GM23338 (cell line): ENCODE measurements around the gene CFAP57. TPM values are rescaled to one million over a fixed set of nuclear protein-coding genes. Genes with fewer than 3 reads are reported as not detected.

ENCODE experiments used
- ATAC-seq: fragments of 200-7000 bp; cut with Tn5 transposase; 3 replicates; pipeline ENCODE4 v1.9.1; 2020
- DNase-seq: peaks from one replicate; pipeline ENCODE4 v3.0.0-alpha.2; 2015; ENCODE audit warnings: low spot score
- H2AFZ ChIP-seq: fragments of 200-600 bp; sonication (generic); 2 replicates; pipeline ENCODE4 v1.8.0; 2016; ENCODE audit warnings: antibody characterized with exemption, mild to moderate bottlenecking, moderate library complexity
- H3F3A ChIP-seq: fragments of 200-600 bp; sonication (generic); replicated peaks from 2 replicates; pipeline ENCODE4 v1.8.0; 2017; ENCODE audit warnings: antibody characterized with exemption, mixed run types, low read depth
- H3K27ac ChIP-seq: fragments of 200-600 bp; sonication (generic); 2 replicates; pipeline ENCODE4 v1.6.1; 2016; ENCODE audit warnings: low read depth
- H3K27me3 ChIP-seq: fragments of 200-600 bp; sonication (generic); 2 replicates; pipeline ENCODE4 v1.8.0; 2016; ENCODE audit warnings: mild to moderate bottlenecking, mixed run types, moderate library complexity; ENCODE audit not compliant: insufficient read depth
- H3K36me3 ChIP-seq: fragments of 200-600 bp; sonication (generic); 2 replicates; pipeline ENCODE4 v1.8.0; 2016; ENCODE audit warnings: mild to moderate bottlenecking; ENCODE audit not compliant: insufficient read depth
- H3K4me1 ChIP-seq: fragments of 200-600 bp; sonication (generic); 2 replicates; pipeline ENCODE4 v1.8.0; 2016; ENCODE audit warnings: mild to moderate bottlenecking, moderate library complexity; ENCODE audit not compliant: insufficient read depth
- H3K4me2 ChIP-seq: fragments of 200-600 bp; sonication (generic); 2 replicates; pipeline ENCODE4 v1.7.1; 2017; ENCODE audit warnings: mixed run types
- H3K4me3 ChIP-seq: fragments of 200-600 bp; sonication (generic); 2 replicates; pipeline ENCODE4 v1.6.1; 2016; ENCODE audit warnings: mixed run types
- H3K79me2 ChIP-seq: fragments of 200-600 bp; sonication (generic); replicated peaks from 2 replicates; pipeline ENCODE4 v1.8.0; 2017; ENCODE audit warnings: mild to moderate bottlenecking; ENCODE audit not compliant: insufficient read depth
- H3K9me2 ChIP-seq: fragments of 200-600 bp; sonication (generic); 2 replicates; pipeline ENCODE4 v1.8.0; 2017; ENCODE audit not compliant: insufficient read depth
- H4K20me1 ChIP-seq: fragments of 200-600 bp; sonication (generic); replicated peaks from 2 replicates; pipeline ENCODE4 v1.8.0; 2017; ENCODE audit warnings: mild to moderate bottlenecking; ENCODE audit not compliant: insufficient read depth
- H3K27ac Mint-ChIP-seq: 2 replicates; pipeline ENCODE4 v1.8.0; 2020; ENCODE audit warnings: inconsistent platforms, mild to moderate bottlenecking, moderate library complexity, mixed read lengths
- H3K27me3 Mint-ChIP-seq: 3 replicates; pipeline ENCODE4 v1.8.0; 2022; ENCODE audit warnings: low read depth, mild to moderate bottlenecking, moderate library complexity, mixed read lengths, inconsistent platforms; ENCODE audit not compliant: insufficient read depth, poor library complexity
- H3K36me3 Mint-ChIP-seq: 3 replicates; pipeline ENCODE4 v1.8.0; 2021; ENCODE audit warnings: low read depth, mild to moderate bottlenecking, inconsistent platforms, moderate library complexity, mixed read lengths
- H3K4me1 Mint-ChIP-seq: 3 replicates; pipeline ENCODE4 v1.8.0; 2020; ENCODE audit warnings: mild to moderate bottlenecking, inconsistent platforms, mixed read lengths
- H3K4me3 Mint-ChIP-seq: 3 replicates; pipeline ENCODE4 v1.8.0; 2021; ENCODE audit warnings: moderate library complexity, mild to moderate bottlenecking, inconsistent platforms, mixed read lengths
- H3K9me3 Mint-ChIP-seq: 3 replicates; pipeline ENCODE4 v1.8.0; 2020; ENCODE audit warnings: moderate library complexity, mild to moderate bottlenecking, inconsistent platforms, mixed read lengths
- CTCF ChIP-seq, 2 experiments: fragments of 200-600 bp in 1 of 2; sonication (generic) in 1 of 2; conservative IDR thresholded peaks; 2 replicates each; pipeline versions ENCODE4 v1.5.1 to v1.6.1; 2016 to 2017; ENCODE audit warnings: antibody characterized with exemption in 2 of 2, low read depth in 2 of 2, mild to moderate bottlenecking in 2 of 2, moderate library complexity in 1 of 2
- EZH2 ChIP-seq: fragments of 200-600 bp; sonication (generic); IDR thresholded peaks from one replicate; pipeline ENCODE4 v1.8.0; 2017; ENCODE audit warnings: antibody characterized with exemption, mild to moderate bottlenecking, low read depth; ENCODE audit not compliant: unreplicated experiment
- EZH2phosphoT487 ChIP-seq: fragments of 200-600 bp; sonication (generic); IDR thresholded peaks from one replicate; pipeline ENCODE4 v1.8.1; 2018; ENCODE audit warnings: antibody characterized with exemption; ENCODE audit not compliant: unreplicated experiment
- NANOG ChIP-seq: IDR thresholded peaks from 2 replicates; pipeline ENCODE4 v1.6.1; 2016; ENCODE audit warnings: antibody characterized with exemption, borderline replicate concordance
- POLR2AphosphoS5 ChIP-seq: IDR thresholded peaks from 2 replicates; pipeline ENCODE4 v1.6.1; 2016; ENCODE audit warnings: antibody characterized with exemption, low read depth
- ZNF114 ChIP-seq: fragments of 250-450 bp; sonication (Bioruptor Pico); IDR thresholded peaks from 2 replicates; pipeline ENCODE4 v1.5.0; 2020; ENCODE audit warnings: mild to moderate bottlenecking, moderate library complexity
- ZNF331 ChIP-seq: fragments of 250-450 bp; sonication (Bioruptor Pico); IDR thresholded peaks from 2 replicates; pipeline ENCODE4 v1.5.0; 2020; ENCODE audit warnings: low read depth, mild to moderate bottlenecking, moderate library complexity
- polyA plus RNA-seq: library from polyadenylated mRNA; unstranded; fragments of >200 nt; fragmentation: Nextera tagmentation; extraction: Ambion mirVana; gene quantifications from 2 replicates; pipeline ENCODE4 v1.2.1, GENCODE V29; 2016
- total RNA-seq: library from RNA; depleted of rRNA; stranded (reverse); fragments of >200 nt; shearing (Covaris generic); gene quantifications from 2 replicates; pipeline ENCODE4 v1.2.3, GENCODE V29; 2014
- TF ChIP-seq, protein P1 (sequence below): IDR thresholded peaks from one replicate; pipeline ENCODE4 v1.6.1; 2018; ENCODE audit warnings: antibody characterized with exemption; ENCODE audit not compliant: unreplicated experiment

Gene CFAP57
- total and polyA plus RNA-seq, 2 experiments from 2014 or later: 0.37 to 0.38 TPM

GRCh38 chr1:43293896-43294760, 122.0 kb downstream of the CFAP57 start:
- Histone ChIP-seq H3K9me2 (peaks cover 6% of the 10 kb centered on the region; the same call in 1 of the 2 replicates), H3K79me2 (no peaks in the 10 kb centered on the region), H4K20me1 (no peaks in the 10 kb centered on the region), H3K27ac (no peak overlapping the region), H3K36me3 (no peaks in the 10 kb centered on the region), H2AFZ (no peak overlapping the region), H3K4me1 (peaks cover 33% of the 10 kb centered on the region), H3K4me2 (no peak overlapping the region), H3K27me3 (no peaks in the 10 kb centered on the region), H3F3A (no peaks in the 10 kb centered on the region), H3K4me3 (no peak overlapping the region)
- H3K4me3 Mint-ChIP-seq: no peak overlapping the region
- no peak for DNase-seq
- no peaks in the 10 kb centered on the region for H3K9me3 Mint-ChIP-seq
- H3K27me3 Mint-ChIP-seq: peaks cover 6% of the 10 kb centered on the region
- H3K36me3 Mint-ChIP-seq: no peaks in the 10 kb centered on the region
- no peak for ATAC-seq
- no peak overlapping the region for H3K27ac Mint-ChIP-seq
- peaks cover 33% of the 10 kb centered on the region for H3K4me1 Mint-ChIP-seq
- TF ChIP-seq POLR2AphosphoS5: no peak
- TF ChIP-seq EZH2: no peak

GRCh38 chr1:43294761-43295160, 122.6 kb downstream of the CFAP57 start:
- Histone ChIP-seq H3K36me3 (no peaks in the 10 kb centered on the region), H2AFZ (no peak overlapping the region), H3K9me2 (peaks cover 6% of the 10 kb centered on the region; the same call in 1 of the 2 replicates), H3K79me2 (no peaks in the 10 kb centered on the region), H3K4me3 (no peak overlapping the region), H3K27me3 (no peaks in the 10 kb centered on the region), H4K20me1 (no peaks in the 10 kb centered on the region), H3K4me1 (peaks cover 36% of the 10 kb centered on the region), H3F3A (no peaks in the 10 kb centered on the region), H3K4me2 (no peak overlapping the region), H3K27ac (no peak overlapping the region)
- Mint-ChIP-seq H3K36me3 (no peaks in the 10 kb centered on the region), H3K4me3 (no peak overlapping the region), H3K4me1 (peaks cover 39% of the 10 kb centered on the region), H3K27me3 (peaks cover 6% of the 10 kb centered on the region), H3K9me3 (no peaks in the 10 kb centered on the region), H3K27ac (no peak overlapping the region)
- DNase-seq (no peak), ATAC-seq (no peak)
- TF ChIP-seq POLR2AphosphoS5: no peak
- no peak for TF ChIP-seq ZNF114 (CRISPR knock-in tag)
- no peak for TF ChIP-seq EZH2phosphoT487
- no peak for TF ChIP-seq CTCF (conservative IDR thresholded peaks at IDR 0.05; ENCODE audit: low read depth in 2 of 2)
- TF ChIP-seq ZNF331 (CRISPR knock-in tag): no peak
- no peak for TF ChIP-seq NANOG
- TF ChIP-seq, protein P1, sequence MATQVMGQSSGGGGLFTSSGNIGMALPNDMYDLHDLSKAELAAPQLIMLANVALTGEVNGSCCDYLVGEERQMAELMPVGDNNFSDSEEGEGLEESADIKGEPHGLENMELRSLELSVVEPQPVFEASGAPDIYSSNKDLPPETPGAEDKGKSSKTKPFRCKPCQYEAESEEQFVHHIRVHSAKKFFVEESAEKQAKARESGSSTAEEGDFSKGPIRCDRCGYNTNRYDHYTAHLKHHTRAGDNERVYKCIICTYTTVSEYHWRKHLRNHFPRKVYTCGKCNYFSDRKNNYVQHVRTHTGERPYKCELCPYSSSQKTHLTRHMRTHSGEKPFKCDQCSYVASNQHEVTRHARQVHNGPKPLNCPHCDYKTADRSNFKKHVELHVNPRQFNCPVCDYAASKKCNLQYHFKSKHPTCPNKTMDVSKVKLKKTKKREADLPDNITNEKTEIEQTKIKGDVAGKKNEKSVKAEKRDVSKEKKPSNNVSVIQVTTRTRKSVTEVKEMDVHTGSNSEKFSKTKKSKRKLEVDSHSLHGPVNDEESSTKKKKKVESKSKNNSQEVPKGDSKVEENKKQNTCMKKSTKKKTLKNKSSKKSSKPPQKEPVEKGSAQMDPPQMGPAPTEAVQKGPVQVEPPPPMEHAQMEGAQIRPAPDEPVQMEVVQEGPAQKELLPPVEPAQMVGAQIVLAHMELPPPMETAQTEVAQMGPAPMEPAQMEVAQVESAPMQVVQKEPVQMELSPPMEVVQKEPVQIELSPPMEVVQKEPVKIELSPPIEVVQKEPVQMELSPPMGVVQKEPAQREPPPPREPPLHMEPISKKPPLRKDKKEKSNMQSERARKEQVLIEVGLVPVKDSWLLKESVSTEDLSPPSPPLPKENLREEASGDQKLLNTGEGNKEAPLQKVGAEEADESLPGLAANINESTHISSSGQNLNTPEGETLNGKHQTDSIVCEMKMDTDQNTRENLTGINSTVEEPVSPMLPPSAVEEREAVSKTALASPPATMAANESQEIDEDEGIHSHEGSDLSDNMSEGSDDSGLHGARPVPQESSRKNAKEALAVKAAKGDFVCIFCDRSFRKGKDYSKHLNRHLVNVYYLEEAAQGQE: no peak
